GM19372 (cell line): ENCODE results near the gene RGS12.
"Not testable (repeated sequence)": the region's sequence is repeated elsewhere in the genome, so short reads cannot be mapped to it uniquely, and the experiment has no call there.

Experiments
- ATAC-seq: cut with Tn5 transposase; IDR thresholded peaks from one replicate; pipeline ENCODE4 v1.9.1; 2021; ENCODE audit warnings: mild to moderate bottlenecking, low read depth, moderate library complexity; ENCODE audit not compliant: unreplicated experiment

Gene RGS12

GRCh38 chr4:3294401-3295241, 1.8 kb downstream of the RGS12 start:
- no peak for ATAC-seq

- ATAC-seq = no peak
Measured at GRCh38 chr4:3295837-3296624, 3.2 kb downstream of the RGS12 start.

GRCh38 chr4:3296651-3297050, 3.8 kb downstream of the RGS12 start:
- no peak for ATAC-seq

- ATAC-seq = no peak
Measured at GRCh38 chr4:3297066-3297859, 4.4 kb downstream of the RGS12 start.

- no peak for ATAC-seq
Measured at GRCh38 chr4:3299122-3299975, 6.5 kb downstream of the RGS12 start.

GRCh38 chr4:3299976-3300671, 7.3 kb downstream of the RGS12 start:
- no peak for ATAC-seq

GRCh38 chr4:3300882-3301281, 8.1 kb downstream of the RGS12 start:
- not testable (repeated sequence) for ATAC-seq

- no peak for ATAC-seq
Measured at GRCh38 chr4:3301450-3302172, 8.8 kb downstream of the RGS12 start.

GRCh38 chr4:3302173-3302785, 9.5 kb downstream of the RGS12 start:
- no peak for ATAC-seq

GRCh38 chr4:3302786-3303564, 10.2 kb downstream of the RGS12 start:
- ATAC-seq = no peak

- no peak for ATAC-seq
Measured at GRCh38 chr4:3303565-3303824, 10.7 kb downstream of the RGS12 start.

- ATAC-seq = no peak
Measured at GRCh38 chr4:3303923-3304710, 11.3 kb downstream of the RGS12 start.

- ATAC-seq = no peak
Measured at GRCh38 chr4:3304831-3305609, 12.2 kb downstream of the RGS12 start.

GRCh38 chr4:3305610-3306371, 13.0 kb downstream of the RGS12 start:
- no peak for ATAC-seq

GRCh38 chr4:3306450-3306849, 13.6 kb downstream of the RGS12 start:
- no peak for ATAC-seq

GRCh38 chr4:3307060-3307459, 14.2 kb downstream of the RGS12 start:
- no peak for ATAC-seq
